Fibroblast of villous mesenchyme (primary cell): ENCODE data around the gene TTC7B. TPM values are rescaled to one million over a fixed set of nuclear protein-coding genes. Genes with fewer than 3 reads are reported as not detected.

Experiments used
- DNase-seq: peaks from one replicate; pipeline ENCODE4 v3.0.0-alpha.2; 2010; ENCODE audit warnings: low read depth
- H3K4me3 ChIP-seq: 2 replicates; pipeline ENCODE4 v1.5.1; 2011; ENCODE audit warnings: low read depth, mild to moderate bottlenecking, low read length
- total RNA-seq: library from RNA; depleted of rRNA; stranded (reverse); fragments of >200 nt; gene quantifications from 2 replicates; pipeline ENCODE4 v1.2.3, GENCODE V29; 2012
- TF ChIP-seq, protein P1 (sequence below): IDR thresholded peaks from 2 replicates; pipeline ENCODE4 v1.5.1; 2012; ENCODE audit warnings: low read depth, mild to moderate bottlenecking, low read length; ENCODE audit not compliant: insufficient read depth

Gene TTC7B
- total RNA-seq, 1 donor = 16.8 TPM

DNA sequence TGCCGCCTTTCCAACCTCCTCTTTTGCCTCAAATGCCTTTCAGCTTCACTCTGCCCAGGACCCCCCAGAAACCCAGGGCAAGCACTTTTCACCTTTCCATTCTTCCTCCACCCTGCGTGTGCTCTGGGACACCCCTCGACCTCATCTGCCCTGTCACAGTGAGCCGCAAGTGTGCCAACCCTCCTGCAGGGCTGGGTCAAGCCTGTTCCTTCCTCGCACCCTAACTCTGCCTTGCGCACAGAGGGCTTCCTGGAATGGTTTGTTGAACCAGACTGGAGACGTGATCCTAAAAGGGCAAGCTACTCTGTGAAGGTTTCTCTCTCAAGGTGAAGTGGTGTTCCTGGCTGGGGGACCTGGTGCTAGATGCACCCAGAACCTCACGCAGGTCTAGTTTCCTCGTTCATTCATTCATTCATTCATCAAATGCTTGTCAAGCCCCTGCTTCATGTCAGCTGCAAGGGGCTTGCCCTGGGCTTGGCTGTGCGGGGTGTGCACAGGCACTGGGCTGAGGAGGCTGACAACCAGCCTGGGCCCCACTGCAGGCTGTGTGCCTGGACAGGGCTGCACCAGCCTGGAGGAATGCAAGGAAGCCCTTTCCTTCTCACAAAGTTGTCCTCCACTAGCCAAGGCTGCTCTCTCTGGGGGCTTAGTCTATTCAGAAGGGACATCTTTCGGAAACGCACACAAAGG, 232.2 kb downstream of the TTC7B start:
- no peak for DNase-seq
- TF ChIP-seq, protein P1, sequence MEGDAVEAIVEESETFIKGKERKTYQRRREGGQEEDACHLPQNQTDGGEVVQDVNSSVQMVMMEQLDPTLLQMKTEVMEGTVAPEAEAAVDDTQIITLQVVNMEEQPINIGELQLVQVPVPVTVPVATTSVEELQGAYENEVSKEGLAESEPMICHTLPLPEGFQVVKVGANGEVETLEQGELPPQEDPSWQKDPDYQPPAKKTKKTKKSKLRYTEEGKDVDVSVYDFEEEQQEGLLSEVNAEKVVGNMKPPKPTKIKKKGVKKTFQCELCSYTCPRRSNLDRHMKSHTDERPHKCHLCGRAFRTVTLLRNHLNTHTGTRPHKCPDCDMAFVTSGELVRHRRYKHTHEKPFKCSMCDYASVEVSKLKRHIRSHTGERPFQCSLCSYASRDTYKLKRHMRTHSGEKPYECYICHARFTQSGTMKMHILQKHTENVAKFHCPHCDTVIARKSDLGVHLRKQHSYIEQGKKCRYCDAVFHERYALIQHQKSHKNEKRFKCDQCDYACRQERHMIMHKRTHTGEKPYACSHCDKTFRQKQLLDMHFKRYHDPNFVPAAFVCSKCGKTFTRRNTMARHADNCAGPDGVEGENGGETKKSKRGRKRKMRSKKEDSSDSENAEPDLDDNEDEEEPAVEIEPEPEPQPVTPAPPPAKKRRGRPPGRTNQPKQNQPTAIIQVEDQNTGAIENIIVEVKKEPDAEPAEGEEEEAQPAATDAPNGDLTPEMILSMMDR = no peak

DNA sequence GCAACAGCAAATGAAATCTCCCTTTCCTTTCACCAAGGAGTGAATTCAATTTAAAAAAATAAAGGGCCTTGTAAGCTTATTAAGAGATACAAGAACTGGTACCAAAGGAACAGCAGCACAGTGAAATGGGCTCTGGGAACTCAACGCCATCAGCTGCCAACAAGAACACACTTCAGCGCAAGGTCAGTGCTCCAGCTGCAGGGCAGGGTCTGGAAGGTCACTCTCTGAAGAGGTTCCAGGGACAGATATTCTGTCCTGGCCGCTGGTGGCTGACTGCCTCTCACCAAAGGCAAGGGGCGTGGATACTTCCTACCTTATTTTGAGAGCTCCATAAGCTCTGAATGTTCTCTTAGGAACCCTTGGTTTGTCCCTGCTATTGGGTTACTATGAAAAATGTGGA, 232.8 kb downstream of the TTC7B start:
- no peak for DNase-seq
- TF ChIP-seq, protein P1 = no peak

More for the DNA sequence above, 232.2 kb downstream of the TTC7B start:
- no peak overlapping the region for H3K4me3 ChIP-seq

DNA sequence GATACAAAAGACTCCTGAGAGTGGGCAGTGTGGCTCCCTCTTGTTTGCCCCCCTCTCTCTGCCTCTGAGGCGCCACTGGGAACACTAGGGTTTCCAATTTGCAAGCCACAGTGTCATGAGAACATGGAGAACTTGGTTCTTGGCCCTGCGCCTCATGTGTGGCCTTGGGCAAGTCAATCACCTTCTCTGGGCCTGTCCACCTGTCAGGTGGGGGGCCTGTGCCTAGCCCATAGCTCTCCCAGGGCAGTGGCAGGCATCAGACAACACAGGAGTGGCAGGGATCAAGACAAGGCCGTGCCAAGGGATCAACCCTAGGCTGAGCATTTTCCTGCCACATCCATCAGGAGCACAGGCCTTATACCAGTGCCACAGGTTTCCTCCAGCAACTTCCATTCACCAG, 234.1 kb downstream of the TTC7B start:
- H3K4me3 ChIP-seq = no peak overlapping the region
- TF ChIP-seq, protein P1 = no peak
- DNase-seq = no peak

More for the DNA sequence above, 232.8 kb downstream of the TTC7B start:
- no peak overlapping the region for H3K4me3 ChIP-seq

DNA sequence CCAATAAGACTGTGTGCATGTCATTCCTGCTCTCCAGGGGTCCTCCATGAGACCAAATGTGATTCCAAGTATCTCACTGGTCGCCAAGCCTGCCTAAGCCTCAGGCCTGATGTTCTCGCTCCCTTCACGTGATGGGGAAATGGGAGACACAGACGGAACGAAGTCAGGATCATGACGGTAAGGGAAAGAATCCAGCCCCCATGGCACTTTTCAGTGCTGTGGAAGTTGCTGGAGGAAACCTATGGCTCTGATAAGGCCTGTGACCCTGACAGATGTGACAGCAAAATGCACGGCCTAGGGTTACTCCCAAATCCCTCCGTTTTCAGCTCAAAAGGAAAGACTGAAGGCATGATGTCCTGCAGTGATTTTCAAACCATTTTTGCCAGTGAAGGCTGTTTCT, 234.5 kb downstream of the TTC7B start:
- no peak overlapping the region for H3K4me3 ChIP-seq
- TF ChIP-seq, protein P1 = no peak
- DNase-seq = no peak

DNA sequence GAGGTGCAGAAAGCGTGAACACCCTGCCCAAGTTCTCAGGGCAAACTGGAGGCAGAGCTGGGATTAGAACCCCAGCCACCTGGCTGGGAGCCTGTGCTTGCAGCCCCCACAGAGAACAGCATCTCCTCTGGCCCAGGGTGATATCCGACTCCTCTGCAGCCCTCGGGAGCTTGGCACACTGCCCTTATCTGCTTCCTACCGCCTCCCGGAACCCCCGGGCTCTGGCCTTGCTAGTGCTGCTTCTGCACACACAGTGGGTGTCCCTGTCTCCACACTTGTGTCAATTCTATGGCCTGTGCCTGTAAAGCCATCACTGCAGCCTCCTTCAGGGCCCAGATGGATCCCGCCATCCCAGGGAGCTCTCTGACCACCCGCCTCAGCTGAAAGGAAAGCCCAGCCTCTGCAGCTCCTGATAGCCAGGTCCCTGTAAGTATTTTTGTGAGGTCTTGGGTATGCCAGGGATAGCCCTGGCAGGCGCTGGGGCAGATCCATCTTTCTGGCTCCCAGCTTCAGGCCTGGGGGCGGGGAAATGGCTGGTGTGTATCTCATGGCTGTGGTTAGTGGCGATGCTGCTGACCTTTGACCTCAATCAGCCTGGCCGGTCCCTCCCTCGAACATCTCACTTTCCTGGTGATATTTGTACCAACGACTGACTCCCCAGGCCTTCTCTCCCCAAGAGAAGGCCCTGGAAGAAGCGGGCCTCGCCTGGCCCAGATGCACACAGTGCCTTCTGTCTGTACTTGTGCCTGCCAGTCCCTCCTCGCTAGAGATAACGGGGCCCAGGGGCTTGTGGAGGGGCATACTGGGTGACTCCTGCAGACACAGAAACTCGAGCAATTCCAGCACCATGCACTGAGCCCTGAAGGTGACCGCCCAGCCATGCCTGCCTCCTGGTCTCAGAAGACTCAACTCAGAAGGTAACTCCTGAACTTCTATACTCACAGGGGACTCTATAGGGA, 235.6 kb downstream of the TTC7B start:
- no peak for DNase-seq
- TF ChIP-seq, protein P1 = no peak
- H3K4me3 ChIP-seq = no peak overlapping the region

DNA sequence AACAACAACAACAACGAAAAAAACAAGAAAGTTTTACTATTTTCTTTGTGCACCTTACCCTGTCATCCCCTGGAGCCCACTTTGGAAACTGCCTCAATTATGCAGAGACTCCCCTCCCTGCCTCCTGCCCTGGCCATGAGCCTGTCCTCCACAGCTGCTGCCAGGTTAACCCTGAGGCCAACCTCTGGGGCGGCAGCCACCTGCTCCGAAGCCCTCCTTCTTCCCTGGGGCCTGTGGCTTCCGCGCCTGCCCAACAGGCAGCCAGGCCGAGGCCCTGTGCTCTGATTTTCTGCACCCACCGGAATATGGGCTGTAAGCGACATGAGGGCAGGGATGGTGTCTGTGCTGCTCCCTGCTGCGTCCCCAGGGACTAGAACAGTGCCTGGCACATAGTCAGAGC, 236.4 kb downstream of the TTC7B start:
- no peak for DNase-seq
- no peak overlapping the region for H3K4me3 ChIP-seq
- TF ChIP-seq, protein P1 = no peak
